Adrenal gland (tissue), 12 donors: ENCODE results near the gene ESYT2. TPM values are rescaled to one million over a fixed set of nuclear protein-coding genes. Genes with fewer than 3 reads are reported as not detected.
A peak's percentile ranks its signal among the peaks of the same experiment; 100 is the strongest.

ENCODE experiments used
- DNase-seq, 7 donors: peaks; one replicate each; pipeline ENCODE4 v3.0.0-alpha.2; 2019 to 2020
- H3K27ac ChIP-seq, 5 donors: fragments of 200-600 bp; sonication (generic) in 4 of 5; 1 replicate in 3 of 5; 2 replicates in 2 of 5; pipeline versions ENCODE4 v1.5.1 to v1.8.0; 2016 to 2020; ENCODE audit warnings: mild to moderate bottlenecking in 1 of 5
- H3K27me3 ChIP-seq: fragments of 200-600 bp; 2 replicates; pipeline ENCODE4 v1.8.0; 2021
- H3K36me3 ChIP-seq, 2 donors: fragments of 200-600 bp; replicated peaks in 1 of 2; 1 replicate in 1 of 2; 2 replicates in 1 of 2; pipeline versions ENCODE4 v1.5.1 to v1.8.0; 2018 to 2022
- H3K4me1 ChIP-seq, 2 donors: fragments of 200-600 bp; replicated peaks in 1 of 2; 1 replicate in 1 of 2; 2 replicates in 1 of 2; pipeline versions ENCODE4 v1.5.1 to v1.8.0; 2018 to 2021
- H3K4me3 ChIP-seq, 4 donors: fragments of 200-600 bp; sonication (generic) in 3 of 4; one replicate each; pipeline ENCODE4 v1.5.1; 2016 to 2018
- H3K9me3 ChIP-seq, 3 donors: fragments of 200-600 bp; sonication (generic) in 1 of 3; replicated peaks in 1 of 3; 1 replicate in 2 of 3; 2 replicates in 1 of 3; pipeline versions ENCODE4 v1.5.1 to v1.8.0; 2016 to 2021
- POLR2A ChIP-seq, 2 donors: fragments of 450-650 bp; IDR thresholded peaks; one replicate each; pipeline ENCODE4 v1.6.1; 2017; ENCODE audit warnings: antibody characterized with exemption in 2 of 2, mild to moderate bottlenecking in 2 of 2, moderate library complexity in 1 of 2
- WGBS, 4 donors: extraction: QIAGEN DNeasy Blood & Tissue Kit in 2 of 4; methylation state at CpG; one replicate each; pipeline versions ENCODE4 v1.1.5 to v1.1.7; 2013 to 2017; 5-methylcytosine and 5-hydroxymethylcytosine counted together
- intact Hi-C, 2 donors: fragments of 100-400 bp; cut with DNase I; formaldehyde crosslinking; loops; one replicate each; pipeline versions ENCODE4 v1.14.1 to v1.15.0; 2022 to 2023
- polyA plus RNA-seq, 3 donors: library from polyadenylated mRNA; stranded (reverse); fragments of 200-250 nt in 2 of 3; fragments of 350-450 nt in 1 of 3; fragmentation: Illumina TruSeq in 1 of 3; extraction: RNeasy Lipid Tissue Mini Kit (QIAGEN cat#74804) in 1 of 3; gene quantifications; one replicate each; pipeline ENCODE4 v1.2.3, GENCODE V29; 2013 to 2014
- total RNA-seq, 9 donors: library from RNA; depleted of rRNA in 4 of 9; stranded (reverse); fragments of >200 nt in 4 of 9; fragments of 120-200 nt in 1 of 9; fragmentation: NEBNext Ultra II Directional in 1 of 9; extraction: Animal tissue kit (Norgen Biotek cat#: 25700) in 1 of 9; gene quantifications; one replicate each; pipeline versions ENCODE4 v1.1.0 to v1.2.4, GENCODE V29; 2013 to 2023
- TF ChIP-seq, protein P1 (sequence below), 6 experiments: fragments of 450-650 bp in 4 of 6; fragments of 200-600 bp in 2 of 6; sonication (generic) in 1 of 6; IDR thresholded peaks; 1 replicate in 5 of 6; 2 replicates in 1 of 6; pipeline versions ENCODE4 v1.5.1 to v1.8.0; 2016 to 2021; ENCODE audit warnings: antibody characterized with exemption in 6 of 6, mild to moderate bottlenecking in 2 of 6, moderate library complexity in 1 of 6
- donor health status: healthy with polysubstance abuse.
- donor health status: Bipolar disorder and iron deficiency.
- donor health status: DM: yes; HTN: yes; CAD: no.
- donor health status: DM: no; HTN: no; CAD: no.
- donor health status: DM: no; HTN: no; CAD: no.
- donor health status: DM: yes; HTN: yes; CAD: no.

Gene ESYT2
- total and polyA plus RNA-seq, 12 donors: 16.8 to 104 (median 77.5) TPM

GRCh38 chr7:158734861-158735260 lies 94.4 kb downstream of the ESYT2 start:
- no peak overlapping the region for H3K4me3 ChIP-seq
- H3K4me1 ChIP-seq: peaks cover 0 to 3% of the 10 kb centered on the region in 2 donors
- H3K27ac ChIP-seq: no peak overlapping the region
- peaks cover 0 to 45% of the 10 kb centered on the region in 2 donors for H3K36me3 ChIP-seq
- WGBS, 4 donors: 88 to 94% (median 92%) methylated on average over 6 of the region's 6 CpGs
- TF ChIP-seq POLR2A (IDR thresholded peaks at IDR 0.05): no peak
- TF ChIP-seq, protein P1, sequence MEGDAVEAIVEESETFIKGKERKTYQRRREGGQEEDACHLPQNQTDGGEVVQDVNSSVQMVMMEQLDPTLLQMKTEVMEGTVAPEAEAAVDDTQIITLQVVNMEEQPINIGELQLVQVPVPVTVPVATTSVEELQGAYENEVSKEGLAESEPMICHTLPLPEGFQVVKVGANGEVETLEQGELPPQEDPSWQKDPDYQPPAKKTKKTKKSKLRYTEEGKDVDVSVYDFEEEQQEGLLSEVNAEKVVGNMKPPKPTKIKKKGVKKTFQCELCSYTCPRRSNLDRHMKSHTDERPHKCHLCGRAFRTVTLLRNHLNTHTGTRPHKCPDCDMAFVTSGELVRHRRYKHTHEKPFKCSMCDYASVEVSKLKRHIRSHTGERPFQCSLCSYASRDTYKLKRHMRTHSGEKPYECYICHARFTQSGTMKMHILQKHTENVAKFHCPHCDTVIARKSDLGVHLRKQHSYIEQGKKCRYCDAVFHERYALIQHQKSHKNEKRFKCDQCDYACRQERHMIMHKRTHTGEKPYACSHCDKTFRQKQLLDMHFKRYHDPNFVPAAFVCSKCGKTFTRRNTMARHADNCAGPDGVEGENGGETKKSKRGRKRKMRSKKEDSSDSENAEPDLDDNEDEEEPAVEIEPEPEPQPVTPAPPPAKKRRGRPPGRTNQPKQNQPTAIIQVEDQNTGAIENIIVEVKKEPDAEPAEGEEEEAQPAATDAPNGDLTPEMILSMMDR (IDR thresholded peaks at IDR 0.05): no peak
- DNase-seq: peak in 1 of 7 donors; percentile 15
- H3K9me3 ChIP-seq: no peaks in the 10 kb centered on the region
- no peaks in the 10 kb centered on the region for H3K27me3 ChIP-seq
- intact Hi-C loops: no loop called here

GRCh38 chr7:158733775-158734494 lies 95.4 kb downstream of the ESYT2 start:
- 96 to 97% (median 96%) methylated on average over 18 to 19 of the region's 19 CpGs for WGBS, 4 donors
- TF ChIP-seq POLR2A (IDR thresholded peaks at IDR 0.05): no peak
- TF ChIP-seq, protein P1 (IDR thresholded peaks at IDR 0.05): no peak
- DNase-seq: peak in 1 of 7 donors; percentile 48
- Histone ChIP-seq H3K27ac (no peak overlapping the region), H3K36me3 (peaks cover 0 to 41% of the 10 kb centered on the region in 2 donors), H3K4me1 (no peaks in the 10 kb centered on the region), H3K9me3 (no peaks in the 10 kb centered on the region), H3K27me3 (no peaks in the 10 kb centered on the region), H3K4me3 (no peak overlapping the region)
- intact Hi-C loops: no loop called here

DNA sequence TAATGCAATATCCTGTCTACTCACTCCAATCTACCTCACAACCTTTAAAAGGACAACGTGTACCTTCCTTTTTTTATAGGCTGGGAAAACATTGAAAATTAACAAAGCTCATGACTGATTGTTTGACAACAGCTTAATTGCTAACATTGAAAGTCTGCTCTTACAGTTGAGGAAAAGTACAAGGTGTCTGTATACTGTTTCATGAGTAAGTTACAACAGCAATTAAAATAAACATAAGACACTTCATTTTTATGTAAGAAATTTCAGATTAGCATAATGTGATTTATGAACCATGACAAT lies 96.1 kb downstream of the ESYT2 start:
- no peak for TF ChIP-seq POLR2A (IDR thresholded peaks at IDR 0.05)
- TF ChIP-seq, protein P1 (IDR thresholded peaks at IDR 0.05): no peak
- Histone ChIP-seq H3K4me1 (no peaks in the 10 kb centered on the region), H3K27ac (no peak overlapping the region), H3K4me3 (no peak overlapping the region), H3K9me3 (no peaks in the 10 kb centered on the region), H3K27me3 (no peaks in the 10 kb centered on the region), H3K36me3 (peaks cover 0 to 34% of the 10 kb centered on the region in 2 donors)
- intact Hi-C loops: no loop called here
- WGBS, 4 donors: 76 to 88% (median 85%) methylated on average over 1 of the region's 1 CpG
- no peak for DNase-seq

- no peaks in the 10 kb centered on the region for H3K27me3 ChIP-seq
- intact Hi-C loops: no loop called here
- no peak overlapping the region for H3K27ac ChIP-seq
- WGBS, 4 donors: 88 to 92% (median 91%) methylated on average over 10 of the region's 10 CpGs
- TF ChIP-seq, protein P1 (IDR thresholded peaks at IDR 0.05): no peak
- no peak for TF ChIP-seq POLR2A (IDR thresholded peaks at IDR 0.05)
- H3K4me3 ChIP-seq: no peak overlapping the region
- H3K36me3 ChIP-seq: peaks cover 0 to 34% of the 10 kb centered on the region in 2 donors
- H3K4me1 ChIP-seq: no peaks in the 10 kb centered on the region
- no peaks in the 10 kb centered on the region for H3K9me3 ChIP-seq
- DNase-seq: peak in 1 of 7 donors; percentile 45
These were observed 96.7 kb downstream of the ESYT2 start for GRCh38 chr7:158732494-158733219.
